ENCODE measurements around the gene NDRG4.

Gene NDRG4

GRCh38 chr16:58461056-58461455 lies 38.9 kb upstream of the NDRG4 start:
- Histone ChIP-seq H3K27me3 (ENCODE audit: control insufficient read depth, low read length) (peaks cover 40% of the 10 kb centered on the region), H3K9me3 (ENCODE audit: control insufficient read depth, insufficient read depth, low read length) (no peaks in the 10 kb centered on the region), H3K27ac (ENCODE audit: low read depth, low read length) (no peak overlapping the region), H3K4me2 (ENCODE audit: low read length) (no peak overlapping the region), H3K9me2 (replicated peaks; ENCODE audit: control insufficient read depth, low read length) (no peaks in the 10 kb centered on the region), H4K20me1 (ENCODE audit: control insufficient read depth, insufficient read depth, low read depth, low read length) (no peaks in the 10 kb centered on the region), H3K4me3 (ENCODE audit: low read length) (no peak overlapping the region), H3K79me2 (ENCODE audit: control insufficient read depth, low read length) (no peaks in the 10 kb centered on the region), H3F3A (ENCODE audit: control insufficient read depth, insufficient read depth) (no peaks in the 10 kb centered on the region), H3K4me1 (ENCODE audit: control insufficient read depth, low read length) (peaks cover 12% of the 10 kb centered on the region), H3K36me3 (ENCODE audit: control insufficient read depth, low read length) (no peaks in the 10 kb centered on the region)
- TF ChIP-seq CTCF (IDR thresholded peaks at IDR 0.05; ENCODE audit: low read depth, low read length, poor library complexity, severe bottlenecking), result no peak
- no peak for TF ChIP-seq EZH2phosphoT487 (IDR thresholded peaks at IDR 0.05; ENCODE audit: borderline replicate concordance, low read length)

DNA sequence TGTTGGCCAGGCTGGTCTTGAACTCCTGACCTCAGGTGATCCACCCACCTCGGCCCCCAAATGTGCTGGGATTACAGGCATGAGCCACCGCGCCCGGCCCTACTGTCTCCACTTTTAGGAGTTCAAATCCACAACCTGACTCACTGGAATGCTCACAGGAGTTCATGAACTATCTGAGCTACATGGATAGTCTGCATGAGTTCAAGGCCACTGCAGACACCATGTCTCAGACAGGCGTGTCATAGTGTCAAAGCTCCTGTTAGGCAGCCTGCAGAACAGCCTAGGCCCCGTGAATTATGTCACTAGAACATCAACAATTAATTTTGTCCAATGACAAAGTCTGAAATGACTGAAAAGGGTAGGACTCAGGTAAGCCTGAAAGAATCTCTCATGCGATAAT lies 38.3 kb upstream of the NDRG4 start:
- peaks cover 12% of the 10 kb centered on the region for H3K4me1 ChIP-seq (ENCODE audit: control insufficient read depth, low read length)
- peaks cover 46% of the 10 kb centered on the region for H3K27me3 ChIP-seq (ENCODE audit: control insufficient read depth, low read length)
- no peaks in the 10 kb centered on the region for H3K36me3 ChIP-seq (ENCODE audit: control insufficient read depth, low read length)
- H3K9me2 ChIP-seq (replicated peaks; ENCODE audit: control insufficient read depth, low read length), result no peaks in the 10 kb centered on the region
- no peaks in the 10 kb centered on the region for H3K79me2 ChIP-seq (ENCODE audit: control insufficient read depth, low read length)
- no peak overlapping the region for H3K27ac ChIP-seq (ENCODE audit: low read depth, low read length)
- H3K4me2 ChIP-seq (ENCODE audit: low read length), result no peak overlapping the region
- no peak overlapping the region for H3K4me3 ChIP-seq (ENCODE audit: low read length)
- H3F3A ChIP-seq (ENCODE audit: control insufficient read depth, insufficient read depth), result no peaks in the 10 kb centered on the region
- H3K9me3 ChIP-seq (ENCODE audit: control insufficient read depth, insufficient read depth, low read length), result no peaks in the 10 kb centered on the region
- no peak for TF ChIP-seq CTCF (IDR thresholded peaks at IDR 0.05; ENCODE audit: low read depth, low read length, poor library complexity, severe bottlenecking)
- no peak for TF ChIP-seq EZH2phosphoT487 (IDR thresholded peaks at IDR 0.05; ENCODE audit: borderline replicate concordance, low read length)
- no peaks in the 10 kb centered on the region for H4K20me1 ChIP-seq (ENCODE audit: control insufficient read depth, insufficient read depth, low read depth, low read length)

GRCh38 chr16:58462089-58462488 lies 37.9 kb upstream of the NDRG4 start:
- Histone ChIP-seq H3K4me3 (ENCODE audit: low read length) (no peak overlapping the region), H3K9me2 (replicated peaks; ENCODE audit: control insufficient read depth, low read length) (no peaks in the 10 kb centered on the region), H3K9me3 (ENCODE audit: control insufficient read depth, insufficient read depth, low read length) (no peaks in the 10 kb centered on the region), H3K27me3 (ENCODE audit: control insufficient read depth, low read length) (peaks cover 49% of the 10 kb centered on the region), H3K27ac (ENCODE audit: low read depth, low read length) (no peak overlapping the region), H3K4me1 (ENCODE audit: control insufficient read depth, low read length) (peaks cover 12% of the 10 kb centered on the region), H4K20me1 (ENCODE audit: control insufficient read depth, insufficient read depth, low read depth, low read length) (no peaks in the 10 kb centered on the region), H3F3A (ENCODE audit: control insufficient read depth, insufficient read depth) (no peaks in the 10 kb centered on the region), H3K79me2 (ENCODE audit: control insufficient read depth, low read length) (no peaks in the 10 kb centered on the region), H3K36me3 (ENCODE audit: control insufficient read depth, low read length) (no peaks in the 10 kb centered on the region), H3K4me2 (ENCODE audit: low read length) (no peak overlapping the region)
- no peak for TF ChIP-seq CTCF (IDR thresholded peaks at IDR 0.05; ENCODE audit: low read depth, low read length, poor library complexity, severe bottlenecking)
- TF ChIP-seq EZH2phosphoT487 (IDR thresholded peaks at IDR 0.05; ENCODE audit: borderline replicate concordance, low read length), result no peak

All from DOHH2 (cell line).